SJCRH30 (cell line): ENCODE measurements around the gene KLF7. TPM values are rescaled to one million over a fixed set of nuclear protein-coding genes. Genes with fewer than 3 reads are reported as not detected.
A peak's percentile ranks its signal among the peaks of the same experiment; 100 is the strongest.

Experiments used
- DNase-seq, 2 experiments: peaks; one replicate each; pipeline ENCODE4 v3.0.0-alpha.2; 2015 to 2020
- H3K27ac ChIP-seq: fragments of 250-450 bp; sonication (Bioruptor Pico); 2 replicates; pipeline ENCODE4 v1.5.1; 2020; ENCODE audit warnings: mild to moderate bottlenecking, moderate library complexity
- H3K27me3 ChIP-seq: fragments of 250-450 bp; sonication (Bioruptor Pico); 2 replicates; pipeline ENCODE4 v1.5.1; 2020; ENCODE audit warnings: mild to moderate bottlenecking, moderate library complexity
- H3K36me3 ChIP-seq: fragments of 250-450 bp; sonication (Bioruptor Pico); 2 replicates; pipeline ENCODE4 v1.5.1; 2020; ENCODE audit warnings: mild to moderate bottlenecking, moderate library complexity
- H3K4me1 ChIP-seq: fragments of 250-450 bp; sonication (Bioruptor Pico); 2 replicates; pipeline ENCODE4 v1.5.1; 2020; ENCODE audit warnings: mild to moderate bottlenecking, moderate library complexity
- H3K4me3 ChIP-seq: fragments of 250-450 bp; sonication (Bioruptor Pico); 2 replicates; pipeline ENCODE4 v1.5.1; 2020; ENCODE audit warnings: mild to moderate bottlenecking, moderate library complexity
- H3K9me3 ChIP-seq: fragments of 250-450 bp; sonication (Bioruptor Pico); replicated peaks from 2 replicates; pipeline ENCODE4 v1.5.1; 2020; ENCODE audit warnings: mild to moderate bottlenecking, moderate library complexity
- total RNA-seq: library from RNA; depleted of rRNA; stranded (reverse); fragments of >200 nt; shearing (Covaris generic); gene quantifications from 2 replicates; pipeline ENCODE4 v1.2.3, GENCODE V29; 2014; rRNA removed

KLF7 gene
- total RNA-seq = 6.0 and 6.7 TPM in 2 replicates

- H3K27me3 ChIP-seq = no peaks in the 10 kb centered on the region
- peak; percentile 29 to 46 for DNase-seq
- no peaks in the 10 kb centered on the region for H3K9me3 ChIP-seq
- peak within 1 kb of the TSS; percentile 96 for H3K4me3 ChIP-seq
- H3K36me3 ChIP-seq = no peaks in the 10 kb centered on the region
- peaks cover 13% of the 10 kb centered on the region; the same call in 1 of the 2 replicates for H3K4me1 ChIP-seq
- peak within 1 kb of the TSS; percentile 100 for H3K27ac ChIP-seq
Observed at GRCh38 chr2:207165121-207166038, at the start of gene KLF7. KLF7 (minus strand) TSS chr2:207165948; CDS start chr2:207165568, 380 bp downstream.

DNA sequence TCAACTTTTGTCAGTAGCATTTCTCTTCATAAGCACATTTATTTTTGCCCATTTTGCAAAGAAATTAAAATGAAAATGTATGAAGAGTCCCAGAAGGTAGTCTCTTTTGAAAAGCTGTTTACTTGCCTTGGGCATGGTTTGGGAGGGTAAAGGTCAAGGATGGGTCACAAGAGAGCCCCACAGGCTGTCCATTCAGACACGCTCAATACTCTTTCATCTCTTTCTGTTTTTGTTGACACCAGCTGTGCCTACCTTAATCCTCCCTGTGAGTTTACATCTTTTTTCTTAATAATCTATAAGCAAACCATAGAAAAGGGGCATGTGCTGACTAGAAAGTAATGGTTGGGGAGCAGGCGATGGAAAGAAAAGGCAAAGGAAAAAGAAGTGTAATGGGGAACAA lies 49.6 kb upstream of the KLF7 start:
- DNase-seq = no peak
- H3K27me3 ChIP-seq = no peaks in the 10 kb centered on the region
- no peaks in the 10 kb centered on the region for H3K36me3 ChIP-seq
- H3K4me3 ChIP-seq = no peak overlapping the region
- H3K4me1 ChIP-seq = 0 out of 2 replicates have a peak, but pooled peaks cover 2% of the 10 kb centered on the region
- no peak overlapping the region for H3K27ac ChIP-seq
- no peaks in the 10 kb centered on the region for H3K9me3 ChIP-seq

- no peaks in the 10 kb centered on the region for H3K9me3 ChIP-seq
- 0 out of 2 replicates have a peak, but pooled peaks cover 2% of the 10 kb centered on the region for H3K4me1 ChIP-seq
- no peak for DNase-seq
- no peak overlapping the region for H3K27ac ChIP-seq
- H3K36me3 ChIP-seq = no peaks in the 10 kb centered on the region
- no peak overlapping the region for H3K4me3 ChIP-seq
- no peaks in the 10 kb centered on the region for H3K27me3 ChIP-seq
Observed at GRCh38 chr2:207214446-207214845, 48.7 kb upstream of the KLF7 start.

DNA sequence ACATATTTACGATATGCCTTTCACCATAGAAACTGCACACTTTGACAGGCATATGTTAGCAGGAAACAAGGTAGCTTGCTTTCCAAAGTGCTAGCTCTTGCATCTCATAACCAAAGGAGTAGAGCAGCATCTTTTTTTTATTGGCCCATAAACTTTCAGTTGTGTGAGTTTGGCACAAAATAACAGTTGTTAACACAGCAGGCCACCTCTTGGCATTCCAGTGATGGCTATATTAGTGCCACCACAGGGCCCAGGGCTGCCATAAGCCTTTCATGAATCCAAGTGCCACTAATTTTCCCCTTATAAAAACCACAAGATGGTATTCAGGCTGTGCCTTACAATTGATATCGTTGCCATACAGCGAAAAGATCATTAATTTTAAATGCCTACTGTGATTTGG lies 40.3 kb upstream of the KLF7 start:
- no peaks in the 10 kb centered on the region for H3K27me3 ChIP-seq
- H3K27ac ChIP-seq = no peak overlapping the region
- H3K36me3 ChIP-seq = no peaks in the 10 kb centered on the region
- no peaks in the 10 kb centered on the region for H3K9me3 ChIP-seq
- no peak for DNase-seq
- H3K4me1 ChIP-seq = no peaks in the 10 kb centered on the region
- no peak overlapping the region for H3K4me3 ChIP-seq

DNA sequence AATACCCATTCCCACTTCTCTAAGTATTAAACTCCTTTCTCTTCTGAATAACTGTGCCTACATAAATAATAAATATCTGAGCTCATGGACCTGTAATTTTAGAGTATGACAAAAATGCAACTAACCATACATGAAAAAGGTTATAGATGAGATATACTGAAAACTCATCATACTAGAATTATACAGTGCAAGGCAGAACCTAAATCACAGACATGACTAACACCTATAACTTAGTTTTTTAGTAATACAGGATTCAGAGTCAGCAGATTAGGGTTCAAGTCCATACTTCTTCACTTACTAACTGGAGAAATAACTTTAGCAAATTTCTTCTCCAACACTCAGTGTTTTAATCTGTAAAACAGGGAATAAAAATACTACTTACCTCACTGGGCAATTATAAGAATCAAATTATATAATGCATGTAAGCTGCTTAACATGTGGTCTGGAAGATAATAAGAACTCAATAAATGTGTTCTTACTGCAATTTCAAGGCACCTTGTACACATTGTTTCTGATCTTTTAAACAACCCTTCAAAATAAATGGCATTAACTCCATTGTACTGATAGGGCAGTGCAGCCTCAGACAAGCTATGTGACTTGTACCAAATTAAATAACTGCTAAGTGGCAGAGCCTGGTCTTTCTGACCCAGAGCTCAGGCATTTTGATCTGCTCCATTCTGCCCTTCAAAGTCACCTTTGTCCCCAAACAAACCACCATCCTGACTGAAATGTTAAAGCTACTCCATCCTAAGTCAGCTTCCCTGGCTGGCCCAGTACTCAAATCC lies 39.6 kb upstream of the KLF7 start:
- H3K27me3 ChIP-seq = no peaks in the 10 kb centered on the region
- H3K9me3 ChIP-seq = no peaks in the 10 kb centered on the region
- H3K4me3 ChIP-seq = no peak overlapping the region
- H3K36me3 ChIP-seq = no peaks in the 10 kb centered on the region
- no peak overlapping the region for H3K27ac ChIP-seq
- no peaks in the 10 kb centered on the region for H3K4me1 ChIP-seq
- DNase-seq = no peak

GRCh38 chr2:207203056-207203455 lies 37.3 kb upstream of the KLF7 start:
- H3K27ac ChIP-seq = no peak overlapping the region
- no peaks in the 10 kb centered on the region for H3K4me1 ChIP-seq
- no peak overlapping the region for H3K4me3 ChIP-seq
- no peaks in the 10 kb centered on the region for H3K36me3 ChIP-seq
- no peaks in the 10 kb centered on the region for H3K9me3 ChIP-seq
- H3K27me3 ChIP-seq = no peaks in the 10 kb centered on the region
- no peak for DNase-seq

DNA sequence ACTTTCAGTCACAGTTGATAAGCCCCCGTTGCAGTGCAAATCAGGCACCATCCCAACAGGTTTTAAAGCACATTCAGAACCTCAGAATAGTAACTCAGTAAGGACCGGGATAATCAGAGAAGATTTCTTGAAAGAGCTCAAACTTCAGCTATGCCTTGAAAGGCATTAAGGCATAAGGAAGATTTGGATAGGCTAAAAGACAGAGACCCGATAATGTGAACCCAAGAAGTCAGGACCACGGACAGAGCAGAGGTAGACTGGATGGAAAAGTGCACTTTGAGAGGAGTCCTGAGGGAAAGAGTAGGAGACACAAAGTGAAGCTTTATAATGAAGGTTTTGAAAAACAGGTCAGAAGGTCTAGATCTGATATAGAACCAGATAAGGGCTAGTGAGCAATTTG lies 36.9 kb upstream of the KLF7 start:
- no peak overlapping the region for H3K27ac ChIP-seq
- H3K27me3 ChIP-seq = no peaks in the 10 kb centered on the region
- no peaks in the 10 kb centered on the region for H3K4me1 ChIP-seq
- H3K4me3 ChIP-seq = no peak overlapping the region
- no peaks in the 10 kb centered on the region for H3K36me3 ChIP-seq
- H3K9me3 ChIP-seq = no peaks in the 10 kb centered on the region
- peak; percentile 39 to 77 for DNase-seq

DNA sequence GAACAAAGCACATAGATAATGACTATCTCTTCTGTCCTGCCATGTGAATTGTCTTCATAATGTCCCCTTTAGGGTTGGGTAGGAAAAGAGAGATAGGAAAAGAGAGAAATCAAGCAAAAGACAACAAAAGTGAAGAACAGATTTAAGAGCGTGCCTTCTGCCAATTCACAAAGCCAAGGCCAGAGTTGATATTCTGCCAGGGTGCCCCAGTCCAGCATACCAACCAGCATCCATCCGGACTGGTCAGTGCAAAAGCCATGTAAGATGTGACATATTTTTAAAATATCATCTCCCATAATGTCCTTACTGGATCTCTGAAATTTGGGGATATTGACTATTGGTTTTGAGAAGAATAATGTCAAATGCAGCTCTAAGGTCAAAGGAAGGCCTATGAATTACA lies 35.7 kb upstream of the KLF7 start:
- no peak for DNase-seq
- H3K36me3 ChIP-seq = no peaks in the 10 kb centered on the region
- H3K4me1 ChIP-seq = no peaks in the 10 kb centered on the region
- H3K4me3 ChIP-seq = no peak overlapping the region
- no peaks in the 10 kb centered on the region for H3K9me3 ChIP-seq
- no peaks in the 10 kb centered on the region for H3K27me3 ChIP-seq
- H3K27ac ChIP-seq = no peak overlapping the region

DNA sequence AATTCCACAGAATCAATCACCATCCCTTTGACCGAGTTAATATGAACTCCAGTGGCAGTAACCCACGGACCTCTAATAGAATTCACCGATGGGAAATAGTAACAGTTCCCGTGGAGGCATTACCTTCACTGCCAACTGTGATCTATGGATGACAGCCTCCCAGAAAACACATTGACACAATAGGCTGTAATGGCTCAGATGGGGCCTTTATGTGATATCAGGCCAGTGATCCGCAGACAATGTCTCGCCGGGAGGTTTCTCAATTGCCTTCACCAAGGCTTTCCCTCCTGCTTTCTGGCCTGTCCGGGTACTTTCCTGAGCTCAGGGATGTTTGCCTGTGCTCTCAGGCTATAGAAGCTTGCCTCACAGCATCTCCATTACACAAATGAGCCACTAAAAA lies 34.4 kb upstream of the KLF7 start:
- DNase-seq = no peak
- Histone ChIP-seq H3K27me3 (no peaks in the 10 kb centered on the region), H3K9me3 (no peaks in the 10 kb centered on the region), H3K4me1 (no peaks in the 10 kb centered on the region), H3K27ac (no peak overlapping the region), H3K36me3 (no peaks in the 10 kb centered on the region), H3K4me3 (no peak overlapping the region)

GRCh38 chr2:207194028-207194427 lies 28.3 kb upstream of the KLF7 start:
- no peak overlapping the region for H3K4me3 ChIP-seq
- no peaks in the 10 kb centered on the region for H3K36me3 ChIP-seq
- H3K27ac ChIP-seq = no peak overlapping the region
- H3K9me3 ChIP-seq = no peaks in the 10 kb centered on the region
- H3K4me1 ChIP-seq = peaks cover 3% of the 10 kb centered on the region
- no peaks in the 10 kb centered on the region for H3K27me3 ChIP-seq
- no peak for DNase-seq

- no peak overlapping the region for H3K4me3 ChIP-seq
- peaks cover 16% of the 10 kb centered on the region for H3K4me1 ChIP-seq
- H3K27ac ChIP-seq = peak overlapping the region; percentile 24; the same call in 1 of the 2 replicates
- H3K27me3 ChIP-seq = no peaks in the 10 kb centered on the region
- peak; percentile 8 to 59 for DNase-seq
- H3K9me3 ChIP-seq = no peaks in the 10 kb centered on the region
- no peaks in the 10 kb centered on the region for H3K36me3 ChIP-seq
Observed at GRCh38 chr2:207188626-207189419, 23.1 kb upstream of the KLF7 start.

GRCh38 chr2:207185372-207185771 lies 19.6 kb upstream of the KLF7 start:
- Histone ChIP-seq H3K9me3 (no peaks in the 10 kb centered on the region), H3K27ac (no peak overlapping the region), H3K36me3 (no peaks in the 10 kb centered on the region), H3K27me3 (no peaks in the 10 kb centered on the region), H3K4me1 (peaks cover 31% of the 10 kb centered on the region), H3K4me3 (no peak overlapping the region)
- no peak for DNase-seq

DNA sequence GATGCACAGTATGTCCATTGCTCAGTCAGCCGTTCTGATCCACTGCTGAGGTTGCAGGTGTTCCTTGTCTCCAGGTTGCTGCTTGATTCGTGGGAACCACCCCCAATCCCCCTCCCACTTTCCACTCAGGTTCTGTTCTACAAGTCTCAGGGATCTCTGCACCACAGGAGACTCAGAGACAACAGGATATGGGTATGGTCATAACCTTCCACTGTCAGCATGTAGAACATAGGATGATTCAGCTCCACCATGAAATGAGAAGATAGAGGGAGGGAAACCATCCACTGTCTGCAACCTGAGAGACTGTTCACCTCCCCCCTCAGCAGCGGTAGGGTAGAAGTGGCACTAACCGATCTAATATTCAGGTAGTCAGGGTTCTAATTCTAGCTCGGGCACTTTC lies 19.0 kb upstream of the KLF7 start:
- H3K9me3 ChIP-seq = no peaks in the 10 kb centered on the region
- H3K4me3 ChIP-seq = no peak overlapping the region
- no peak for DNase-seq
- H3K27ac ChIP-seq = no peak overlapping the region
- no peaks in the 10 kb centered on the region for H3K36me3 ChIP-seq
- H3K27me3 ChIP-seq = no peaks in the 10 kb centered on the region
- H3K4me1 ChIP-seq = peaks cover 31% of the 10 kb centered on the region

DNA sequence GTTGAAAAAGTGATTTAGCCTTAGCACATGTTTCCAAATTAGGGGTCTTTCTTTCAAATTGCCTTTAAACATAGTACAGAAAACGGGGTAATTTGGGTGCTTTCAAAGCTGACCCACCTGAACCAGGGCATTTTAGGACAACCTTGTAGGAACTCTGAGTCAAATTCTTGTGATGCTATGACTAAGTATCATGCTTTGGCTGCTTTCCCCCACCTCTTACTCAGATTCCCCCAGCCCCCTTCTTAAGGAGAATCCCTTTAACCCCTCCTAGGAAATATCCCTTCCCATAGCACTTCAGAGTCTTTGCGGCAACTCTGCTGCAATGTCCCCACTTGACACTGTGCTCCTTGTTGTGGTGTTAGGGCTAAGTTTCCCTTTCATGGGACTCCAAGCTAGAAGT lies 18.6 kb upstream of the KLF7 start:
- H3K36me3 ChIP-seq = no peaks in the 10 kb centered on the region
- H3K27me3 ChIP-seq = no peaks in the 10 kb centered on the region
- no peak overlapping the region for H3K27ac ChIP-seq
- no peaks in the 10 kb centered on the region for H3K9me3 ChIP-seq
- peaks cover 31% of the 10 kb centered on the region for H3K4me1 ChIP-seq
- DNase-seq = no peak
- H3K4me3 ChIP-seq = no peak overlapping the region
